HG02981 (cell line): ENCODE results near the gene IPO5.

Experiments
- ATAC-seq: cut with Tn5 transposase; IDR thresholded peaks from one replicate; pipeline ENCODE4 v1.9.1; 2021; ENCODE audit warnings: mild to moderate bottlenecking, moderate library complexity; ENCODE audit not compliant: unreplicated experiment

The IPO5 gene

DNA sequence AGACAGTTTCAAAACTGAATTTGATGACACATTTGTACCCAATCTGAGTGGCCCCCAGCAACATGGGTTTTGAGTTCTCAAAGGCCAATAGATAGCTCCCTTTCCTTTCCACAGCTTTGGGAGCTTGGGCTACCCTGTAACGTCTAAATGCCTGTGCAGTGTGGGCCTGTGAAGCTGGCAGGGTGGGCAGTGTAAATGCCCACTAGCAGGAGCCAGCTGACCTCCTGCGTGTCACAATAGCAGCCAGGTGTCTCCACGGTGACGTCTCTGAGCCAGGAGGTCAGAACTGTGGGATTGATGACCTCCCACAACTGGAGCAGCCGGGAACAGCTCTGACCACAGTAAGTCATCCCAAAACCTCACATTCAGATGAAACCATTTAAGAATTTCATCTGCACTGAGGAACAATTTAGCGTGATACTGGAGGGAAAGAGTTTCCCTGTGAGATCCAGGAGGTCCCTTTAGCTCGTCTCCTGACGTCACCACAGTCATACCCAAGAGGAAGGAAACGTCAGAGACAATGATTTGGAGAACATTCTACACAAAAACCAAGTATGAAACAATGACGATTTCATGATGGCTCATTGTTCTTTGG, at the start of gene IPO5:
TSS of gene IPO5 (plus strand) at position 300 of the 595 bp plus-strand sequence. CDS start 23,022 bp downstream, outside the sequence.
- no peak for ATAC-seq

DNA sequence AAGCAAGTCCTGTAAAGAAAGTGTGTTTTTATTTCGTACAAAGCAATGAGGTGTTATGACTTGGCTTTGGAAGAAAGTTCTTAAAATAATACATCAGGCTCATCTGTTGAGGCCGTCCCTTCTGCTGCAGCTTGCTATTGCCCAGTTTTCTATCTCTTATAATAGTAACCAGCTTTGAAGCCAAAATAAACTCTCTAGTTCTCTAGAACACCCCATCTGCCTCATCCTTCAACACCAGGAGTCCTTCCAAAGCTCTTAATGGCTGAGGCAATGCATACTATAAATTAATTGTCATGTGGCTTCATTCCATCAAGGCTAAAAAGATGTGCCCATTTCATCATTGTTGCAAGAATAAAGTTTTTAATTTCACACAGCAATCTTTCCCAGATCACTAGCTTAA, 49.4 kb upstream of the IPO5 start:
- ATAC-seq, result no peak

DNA sequence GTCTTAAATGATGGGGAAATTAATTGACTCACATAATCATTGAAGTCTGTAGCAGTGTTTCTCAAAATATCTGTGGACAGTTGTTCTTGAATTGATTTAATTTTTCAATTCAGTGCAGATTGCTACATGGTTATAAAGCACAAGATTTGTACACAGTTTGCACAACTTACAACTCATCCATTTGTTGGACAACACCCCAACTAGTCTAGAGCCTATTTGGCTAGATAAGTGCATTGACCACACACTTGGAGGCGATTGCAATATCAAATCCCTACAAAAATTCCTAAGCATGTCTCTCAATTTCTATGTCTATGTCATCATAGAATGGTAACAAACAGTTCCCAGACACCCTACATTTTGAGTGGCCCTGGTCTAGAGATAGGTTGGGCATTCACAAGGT, 48.0 kb upstream of the IPO5 start:
- ATAC-seq, result no peak

DNA sequence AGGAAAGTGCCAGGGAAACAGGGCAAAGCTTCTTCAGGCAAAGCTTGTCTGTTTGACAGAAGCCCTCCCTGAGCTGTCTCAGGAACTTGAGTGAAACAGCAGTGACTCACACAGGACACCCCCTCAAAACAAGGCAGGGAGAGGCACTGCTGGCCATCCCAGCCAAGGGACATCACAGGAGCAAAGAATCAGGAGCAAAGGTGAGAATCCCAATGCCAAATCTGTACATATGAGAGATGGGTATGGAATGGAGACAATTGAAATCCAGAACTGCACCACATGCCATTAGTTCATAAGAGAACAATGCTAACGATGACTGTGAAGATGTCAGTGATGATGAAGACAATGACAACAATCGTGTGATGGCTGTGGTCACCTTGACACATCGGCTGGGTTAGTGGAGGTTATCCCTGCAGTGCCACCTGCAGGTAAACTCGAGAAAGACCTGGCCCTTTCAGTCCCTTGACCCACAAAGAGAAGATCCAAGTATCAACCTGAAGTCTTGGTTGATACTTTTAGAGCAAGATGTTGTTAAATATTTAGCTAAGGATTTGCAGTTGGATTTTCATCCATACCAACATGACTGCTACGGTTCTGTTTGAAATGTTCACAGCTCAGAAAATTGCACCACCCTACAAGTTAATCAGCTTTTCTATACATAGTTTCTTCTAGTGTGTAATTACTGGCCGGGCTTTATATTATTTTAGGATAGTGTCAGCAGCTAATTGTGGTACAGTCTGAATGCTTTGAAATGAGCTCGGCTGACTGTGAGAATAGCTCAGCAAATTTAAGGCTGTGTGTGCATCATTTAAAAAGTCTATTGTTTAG, 42.0 kb upstream of the IPO5 start:
- no peak for ATAC-seq

DNA sequence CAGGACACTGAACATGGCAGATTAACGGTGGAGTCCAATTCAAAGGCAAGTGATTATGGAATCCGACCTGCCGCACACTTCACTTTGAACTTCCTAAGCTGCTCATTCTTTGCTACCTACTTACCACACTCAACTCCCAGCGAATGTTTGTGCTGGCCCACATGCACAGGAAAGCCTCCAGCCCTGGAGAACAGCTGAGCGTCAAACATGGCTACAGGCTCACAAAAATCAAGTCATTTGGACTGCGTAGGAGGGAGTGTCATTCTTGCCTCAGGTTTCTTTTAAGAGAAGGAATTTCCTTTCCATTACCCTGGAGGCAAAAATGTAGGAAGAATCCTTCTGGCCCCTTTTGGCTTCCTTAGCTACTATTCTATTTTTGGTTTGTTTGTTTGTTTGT, 41.3 kb upstream of the IPO5 start:
- ATAC-seq, result no peak

DNA sequence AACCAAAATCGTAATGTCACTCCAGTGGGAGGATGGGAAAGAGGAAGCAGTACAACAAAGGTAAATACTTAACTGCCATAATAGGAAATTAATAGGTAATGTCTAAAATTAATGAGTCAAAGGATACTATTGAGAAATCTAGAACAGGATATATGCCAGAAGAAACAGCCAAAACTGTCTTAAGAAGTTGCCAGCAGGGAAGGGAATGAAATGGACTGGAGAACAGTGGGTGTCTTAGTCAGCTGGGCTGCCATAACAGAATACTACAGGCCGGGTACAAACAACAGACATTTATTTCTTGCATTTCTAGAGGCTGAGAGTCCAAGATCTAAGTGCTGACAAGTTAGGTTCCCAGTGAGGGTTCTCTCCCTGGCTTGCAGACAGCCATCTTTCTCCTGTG, 40.3 kb upstream of the IPO5 start:
- no peak for ATAC-seq

DNA sequence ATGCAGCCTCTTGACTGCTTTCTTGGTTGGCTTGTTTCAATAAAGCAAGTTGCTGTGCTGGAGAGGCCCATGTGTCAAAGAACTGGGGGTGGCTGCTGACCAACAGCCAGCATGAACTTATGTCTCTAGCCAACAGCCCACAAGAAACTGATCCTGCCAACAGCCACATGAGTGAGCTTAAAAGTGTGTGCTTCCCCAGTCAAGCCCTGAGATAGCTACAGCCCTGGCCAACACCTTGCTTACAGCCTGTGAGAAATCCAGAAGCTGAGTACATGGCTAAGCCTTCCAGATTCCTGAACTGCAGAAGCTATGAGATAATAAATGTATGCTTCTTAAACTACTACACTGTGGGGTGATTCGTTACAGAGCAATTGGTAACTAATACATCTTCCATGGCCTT, 38.9 kb upstream of the IPO5 start:
- ATAC-seq, result no peak

DNA sequence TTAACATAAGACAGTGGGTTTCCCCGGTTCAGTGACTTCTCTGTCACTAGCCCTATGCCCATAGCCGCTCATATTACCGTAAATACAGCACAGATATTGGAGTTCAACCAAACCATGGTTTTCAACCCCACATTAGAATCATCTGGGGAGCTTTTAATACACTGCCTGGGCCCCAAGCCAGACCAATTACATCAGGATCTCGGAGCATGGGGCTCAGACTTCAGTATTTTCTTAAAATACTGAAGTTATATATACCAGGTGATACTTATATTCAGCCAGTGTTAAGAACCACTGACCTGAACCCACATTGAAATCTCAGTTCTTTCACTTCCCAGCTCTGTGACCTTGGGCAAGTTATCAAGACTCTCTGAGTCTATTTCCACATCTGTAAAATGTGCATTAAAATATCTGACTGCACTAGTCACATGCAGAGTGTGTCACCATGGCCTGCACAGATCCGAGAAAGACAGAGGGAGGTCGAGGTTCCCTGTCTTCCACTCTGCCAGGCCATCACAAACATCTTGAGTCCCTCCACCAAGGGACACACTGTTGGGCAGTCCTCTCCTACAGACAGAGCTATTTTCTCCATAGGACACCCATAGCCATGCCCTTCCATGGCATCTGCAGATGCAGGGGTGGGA, 32.2 kb upstream of the IPO5 start:
- ATAC-seq, result no peak

DNA sequence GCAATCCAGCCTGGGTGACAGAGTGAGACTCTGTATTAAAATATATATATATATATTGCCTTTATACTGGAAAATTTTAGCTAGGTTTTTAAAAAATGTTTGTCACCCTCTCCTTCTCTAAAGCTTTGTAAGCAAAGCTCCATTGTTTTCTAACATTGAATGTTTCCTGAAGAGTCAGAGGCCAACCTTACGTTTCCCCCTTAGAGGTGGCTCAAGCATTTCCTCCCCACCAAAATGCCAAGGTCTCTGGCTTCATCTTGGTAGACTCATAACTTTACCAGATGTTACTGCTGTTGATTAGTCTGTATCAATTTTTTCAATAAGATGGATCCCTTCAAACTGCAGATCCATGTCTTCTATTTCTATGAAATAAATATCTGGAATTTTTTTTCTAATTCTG, 25.2 kb upstream of the IPO5 start:
- no peak for ATAC-seq

DNA sequence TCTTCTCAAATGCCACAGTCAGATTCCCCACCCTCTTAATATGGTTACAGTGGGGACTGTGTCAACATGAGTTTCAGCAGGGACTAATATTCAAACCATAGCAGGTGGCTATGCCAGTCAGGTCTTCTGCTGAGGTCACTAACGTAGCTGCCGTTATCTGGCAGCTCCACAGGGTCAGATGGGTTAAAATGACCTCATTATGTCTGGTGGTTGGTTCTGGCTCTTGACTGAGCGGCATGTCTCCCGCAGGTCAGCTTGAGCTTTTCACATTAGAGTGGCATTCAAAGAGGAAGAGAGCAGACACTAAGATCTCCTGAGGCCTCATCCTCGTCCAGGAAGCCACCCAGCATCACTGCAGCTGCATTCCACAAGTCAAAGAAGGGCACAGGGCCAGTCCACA, 21.4 kb upstream of the IPO5 start:
- no peak for ATAC-seq

DNA sequence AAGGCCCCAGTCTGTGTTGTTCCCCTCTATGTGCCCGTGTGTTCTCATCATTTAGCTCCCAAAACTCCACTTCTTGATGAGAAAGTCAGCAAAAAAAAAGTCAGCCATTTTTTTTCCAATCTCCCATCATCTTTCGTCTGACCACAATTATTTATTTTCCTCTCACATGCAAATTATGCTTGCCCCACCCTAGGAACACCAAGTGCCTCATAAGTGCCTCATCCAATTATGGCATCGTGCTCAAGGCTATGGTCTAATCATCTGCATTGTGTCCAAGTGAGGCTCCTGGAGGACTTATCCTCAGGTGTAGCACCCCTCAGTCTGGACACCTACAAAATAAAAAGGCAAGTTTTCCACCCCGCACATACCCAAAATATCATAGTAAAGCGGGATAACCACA, 20.8 kb upstream of the IPO5 start:
- no peak for ATAC-seq

DNA sequence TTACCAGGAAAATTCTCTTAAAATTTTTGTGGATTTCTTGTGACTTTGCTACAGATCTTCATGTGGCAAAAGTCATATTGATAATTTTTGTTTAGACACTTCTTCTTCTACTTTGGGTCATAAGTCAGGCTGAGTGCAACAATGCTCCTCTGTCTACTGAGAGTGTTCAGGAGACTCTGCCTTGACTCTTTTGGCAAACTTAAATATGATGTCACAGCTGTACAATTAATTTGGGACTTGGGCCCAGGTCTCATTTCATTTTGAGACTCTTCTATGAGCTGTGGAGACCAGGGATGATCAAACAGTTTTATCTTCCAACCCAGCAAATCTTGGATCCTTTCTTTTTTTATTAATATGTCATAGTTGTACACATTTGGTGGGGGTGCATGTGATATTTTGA, 19.7 kb upstream of the IPO5 start:
- ATAC-seq, result no peak

DNA sequence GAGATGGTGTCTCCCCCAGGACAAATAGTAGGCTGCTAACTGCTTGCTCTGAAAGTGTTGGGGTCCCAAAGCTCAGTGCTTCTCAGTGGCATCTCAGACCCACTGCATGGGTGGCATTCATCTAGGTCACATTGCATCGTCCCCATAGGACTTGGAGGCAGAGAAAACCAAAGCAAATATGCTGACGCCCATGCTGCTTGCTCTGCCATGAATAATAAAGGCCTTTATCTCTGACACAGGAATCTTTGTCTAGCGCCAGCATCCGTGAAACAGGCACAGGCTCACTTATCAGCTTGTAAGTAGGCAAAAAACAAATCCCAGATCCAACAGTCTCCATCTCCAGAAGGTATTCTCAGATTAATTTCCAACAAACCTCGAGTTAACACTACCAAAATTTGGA, 18.9 kb upstream of the IPO5 start:
- no peak for ATAC-seq

DNA sequence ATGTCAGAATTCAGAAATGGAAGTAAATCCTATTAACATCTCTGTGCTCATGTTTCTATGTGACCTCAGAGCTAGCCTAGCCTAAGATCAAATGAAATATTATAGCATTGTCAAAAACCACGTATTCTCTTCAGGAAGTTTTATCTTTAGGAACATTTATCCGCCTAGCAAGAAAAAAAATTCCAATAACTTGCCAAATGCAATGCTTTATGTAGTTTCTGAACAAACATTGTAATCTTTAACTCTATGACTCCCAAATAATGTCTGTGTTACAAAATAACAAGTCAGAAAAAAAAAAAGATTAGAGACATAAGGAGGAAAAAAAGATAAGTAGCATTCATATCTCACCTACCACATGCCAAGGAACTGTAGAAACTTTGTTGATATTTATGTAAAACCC, 18.4 kb upstream of the IPO5 start:
- no peak for ATAC-seq

DNA sequence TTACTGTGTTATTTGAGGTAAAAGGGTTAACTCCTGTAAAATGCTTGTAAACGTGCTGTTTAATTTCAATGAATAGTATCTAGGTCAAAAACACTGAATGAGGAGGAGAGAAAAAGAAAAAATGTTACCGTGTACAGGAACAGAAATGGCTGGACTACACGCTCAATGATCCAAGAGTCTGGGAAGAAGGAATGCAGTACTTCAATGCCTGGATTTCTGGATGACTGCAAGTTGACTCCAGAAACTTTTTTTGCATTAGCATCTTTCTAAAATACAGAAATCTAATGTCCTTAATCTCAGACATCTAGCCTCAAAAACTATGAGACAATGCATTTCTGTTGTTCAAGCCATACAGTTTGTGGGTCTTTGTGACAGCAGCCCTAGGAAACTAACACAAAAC, 17.4 kb upstream of the IPO5 start:
- no peak for ATAC-seq

DNA sequence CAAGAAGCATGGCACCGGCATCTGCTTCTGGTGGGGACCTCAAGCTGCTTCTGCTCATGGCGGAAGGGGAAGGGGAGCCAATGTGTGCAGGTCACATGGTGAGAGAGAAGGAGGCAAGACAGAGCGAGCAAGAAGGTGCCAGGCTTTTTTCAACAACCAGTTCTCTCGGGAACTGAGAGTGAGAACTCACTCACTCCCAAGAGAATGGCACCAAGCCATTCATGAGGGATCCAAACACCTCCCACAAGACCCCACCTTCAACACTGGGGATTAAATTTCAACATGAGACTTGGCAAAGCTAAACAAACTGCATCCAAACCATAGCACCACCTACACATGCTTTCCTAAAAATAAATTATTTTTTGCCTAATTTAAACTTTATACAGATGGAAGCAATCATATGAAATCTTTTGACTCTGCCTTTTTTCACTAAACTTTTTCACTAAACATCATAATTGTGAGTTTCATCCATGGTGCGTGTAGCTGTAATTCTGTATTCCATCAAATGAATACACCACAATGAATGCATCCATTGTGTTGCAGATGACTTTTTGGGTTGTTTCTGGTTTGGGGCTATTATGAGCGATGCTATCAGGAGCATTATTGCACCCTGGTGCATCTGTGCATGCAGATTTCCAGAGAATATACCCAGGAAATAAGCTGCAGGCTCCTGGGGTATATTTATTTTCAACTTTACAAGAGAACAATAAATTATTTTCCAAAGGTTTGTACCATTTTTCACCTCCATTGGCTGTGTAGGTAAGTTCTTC, 14.6 kb upstream of the IPO5 start:
- ATAC-seq, result no peak

DNA sequence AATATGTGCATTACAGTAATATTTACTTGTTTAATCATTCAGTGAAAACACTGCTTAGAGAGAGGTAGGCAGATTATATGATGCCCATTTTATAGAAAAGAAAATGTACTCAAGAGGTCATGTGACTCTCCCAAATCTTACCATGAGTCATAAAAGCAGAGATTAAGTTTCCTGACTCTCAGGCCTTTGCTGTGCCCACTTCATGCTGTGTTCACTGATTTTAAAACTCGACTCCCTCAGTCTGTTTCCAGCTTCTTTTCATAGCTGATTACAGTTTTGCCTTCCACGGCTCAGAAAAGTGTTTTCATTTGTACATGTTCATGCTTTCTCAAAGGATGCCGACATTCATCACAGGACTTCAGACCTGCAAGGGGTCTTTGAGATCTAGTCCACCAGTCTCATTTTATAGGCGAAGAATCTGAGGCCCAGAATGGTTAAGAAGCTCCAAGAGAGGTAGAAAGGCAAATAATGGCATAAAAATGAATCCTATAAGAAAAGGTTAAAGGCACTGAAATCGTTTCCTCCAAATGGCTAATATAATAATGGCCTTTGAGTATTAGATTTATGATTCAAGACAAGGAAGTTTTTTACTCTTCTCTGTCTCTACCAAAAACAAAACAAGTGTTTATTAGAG, 9.0 kb upstream of the IPO5 start:
- no peak for ATAC-seq

DNA sequence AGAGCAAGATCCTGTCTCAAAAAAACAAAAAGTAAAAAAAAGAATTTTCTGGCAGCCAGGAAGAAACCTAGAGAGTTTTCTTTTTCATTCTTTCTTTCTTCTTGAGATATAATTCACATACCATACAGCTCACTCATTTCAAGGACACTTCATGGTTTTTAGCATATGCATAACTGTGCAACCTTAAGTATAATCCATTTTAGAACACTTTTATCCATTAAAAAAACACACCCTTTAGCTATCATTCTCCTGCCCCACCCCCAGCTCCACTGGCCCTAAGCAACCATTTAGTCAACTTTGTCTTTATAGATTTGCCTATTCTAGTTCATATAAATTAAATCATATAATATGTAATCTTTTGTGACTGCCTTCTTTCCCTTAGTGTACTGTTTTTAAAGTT, 8.1 kb upstream of the IPO5 start:
- ATAC-seq, result no peak

DNA sequence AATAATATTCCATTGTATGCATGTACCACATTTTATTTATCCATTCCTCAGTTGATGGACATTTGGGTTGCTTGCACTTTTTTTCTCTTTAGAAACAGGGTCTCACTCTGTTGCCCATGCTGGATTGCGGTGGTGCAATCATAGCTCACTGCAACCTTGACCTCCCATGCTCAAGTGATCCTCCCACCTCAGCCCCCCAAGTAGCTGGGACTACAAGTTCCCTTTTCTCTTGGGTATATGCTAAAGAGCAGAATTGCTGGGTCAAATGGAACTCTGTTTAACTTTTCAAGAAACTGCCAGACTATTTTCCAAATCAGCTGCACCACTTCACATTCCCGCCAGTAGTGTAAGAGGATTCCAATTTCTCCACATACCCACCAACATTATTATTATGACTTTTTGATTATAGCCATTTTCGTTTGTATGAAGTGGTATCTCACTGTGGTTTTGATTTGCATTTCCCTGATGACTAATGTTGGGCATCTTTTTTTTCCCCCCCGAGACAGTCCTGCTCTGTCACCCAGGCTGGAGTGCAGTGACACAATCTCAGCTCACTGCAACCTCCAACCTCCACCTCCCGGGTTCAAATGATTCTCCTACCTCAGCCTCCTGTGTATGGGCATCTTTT, 7.6 kb upstream of the IPO5 start:
- no peak for ATAC-seq

DNA sequence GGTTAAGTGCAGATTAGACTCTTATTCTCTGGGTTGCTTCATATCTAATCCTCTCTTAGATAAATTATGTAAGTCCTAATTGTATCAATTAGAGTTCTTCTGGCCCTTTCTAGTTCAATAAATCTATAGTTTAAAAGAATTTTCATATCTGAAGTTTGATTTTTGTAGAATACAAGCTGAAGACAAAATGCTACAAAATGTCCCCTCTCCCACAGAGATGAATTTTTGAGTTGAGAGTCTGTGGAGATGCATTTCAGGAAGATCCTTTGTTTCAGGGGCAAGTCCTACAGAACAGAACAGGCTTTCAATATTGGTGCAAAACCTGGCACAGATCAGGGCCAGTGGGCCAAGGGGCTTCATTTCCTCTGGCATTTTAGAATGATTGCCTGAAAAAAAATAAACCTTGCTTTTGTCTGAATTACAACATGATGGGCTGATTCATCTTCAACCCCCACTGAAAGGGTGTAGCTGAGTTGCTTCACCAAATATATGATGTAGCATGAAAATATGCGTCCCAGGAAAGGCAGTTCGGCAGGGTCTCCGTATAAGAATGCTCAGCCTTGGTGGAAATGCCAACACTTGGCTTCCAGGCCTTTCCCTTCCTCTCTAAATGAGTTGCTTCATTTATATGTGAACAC, 6.4 kb upstream of the IPO5 start:
- no peak for ATAC-seq
